HFFc6 (cell line): ENCODE results near the gene HTR6. TPM values are rescaled to one million over a fixed set of nuclear protein-coding genes. Genes with fewer than 3 reads are reported as not detected.
"Not testable (repeated sequence)": the region's sequence is repeated elsewhere in the genome, so short reads cannot be mapped to it uniquely, and the experiment has no call there.

ENCODE experiments used
- DNase-seq: peaks from one replicate; pipeline ENCODE4 v3.0.0-alpha.2; 2018
- H3K27ac Mint-ChIP-seq: 2 replicates; pipeline ENCODE4 v1.8.0; 2020; ENCODE audit warnings: mild to moderate bottlenecking, mixed read lengths
- H3K27me3 Mint-ChIP-seq: 2 replicates; pipeline ENCODE4 v1.8.0; 2021; ENCODE audit warnings: mild to moderate bottlenecking, moderate library complexity, mixed read lengths; ENCODE audit not compliant: insufficient read depth
- H3K36me3 Mint-ChIP-seq: 2 replicates; pipeline ENCODE4 v1.8.0; 2021; ENCODE audit warnings: low read depth, mixed read lengths
- H3K4me1 Mint-ChIP-seq: 2 replicates; pipeline ENCODE4 v1.8.0; 2020; ENCODE audit warnings: low read depth, mixed read lengths
- H3K4me3 Mint-ChIP-seq: 2 replicates; pipeline ENCODE4 v1.8.0; 2020; ENCODE audit warnings: mild to moderate bottlenecking, moderate library complexity, mixed read lengths
- H3K9me3 Mint-ChIP-seq: 2 replicates; pipeline ENCODE4 v1.8.0; 2020; ENCODE audit warnings: mild to moderate bottlenecking, mixed read lengths
- CTCF ChIP-seq: fragments of 200-600 bp; sonication (generic); IDR thresholded peaks from 2 replicates; pipeline ENCODE4 v1.5.0; 2021; ENCODE audit warnings: antibody characterized with exemption, mild to moderate bottlenecking
- total RNA-seq, 6 experiments: library from RNA; stranded (reverse); fragmentation: NEBNext Ultra II Directional; extraction: Animal tissue kit (Norgen Biotek cat#: 25700); gene quantifications; 2 replicates in 1 of 6; 3 replicates in 5 of 6; pipeline ENCODE4 v1.2.3, GENCODE V29; 2021

HTR6 gene
- total RNA-seq, 6 experiments from 2014 or later, result not detected

- H3K4me3 Mint-ChIP-seq, result no peak overlapping the region
Observed at GRCh38 chr1:19625291-19625937, 39.3 kb upstream of the HTR6 start.

GRCh38 chr1:19628879-19629278, 35.8 kb upstream of the HTR6 start:
- no peak for DNase-seq
- Mint-ChIP-seq H3K4me1 (peaks cover under 1% of the 10 kb centered on the region; the same call in 1 of the 2 replicates), H3K27ac (no peak overlapping the region), H3K36me3 (peaks cover 17% of the 10 kb centered on the region), H3K9me3 (no peaks in the 10 kb centered on the region), H3K27me3 (no peaks in the 10 kb centered on the region; the same call in 1 of the 2 replicates), H3K4me3 (no peak overlapping the region)
- no peak for TF ChIP-seq CTCF

More at GRCh38 chr1:19625291-19625937, 39.3 kb upstream of the HTR6 start:
- Mint-ChIP-seq H3K27me3 (no peaks in the 10 kb centered on the region; the same call in 1 of the 2 replicates), H3K9me3 (no peaks in the 10 kb centered on the region), H3K4me1 (peaks cover 34% of the 10 kb centered on the region), H3K36me3 (peaks cover 28% of the 10 kb centered on the region), H3K27ac (no peak overlapping the region)
- no peak for DNase-seq
- no peak for TF ChIP-seq CTCF

GRCh38 chr1:19629357-19629756, 35.3 kb upstream of the HTR6 start:
- Mint-ChIP-seq H3K4me1 (no peaks in the 10 kb centered on the region), H3K27me3 (no peaks in the 10 kb centered on the region; the same call in 1 of the 2 replicates), H3K27ac (no peak overlapping the region), H3K9me3 (no peaks in the 10 kb centered on the region), H3K36me3 (peaks cover 17% of the 10 kb centered on the region), H3K4me3 (no peak overlapping the region)
- no peak for TF ChIP-seq CTCF
- DNase-seq, result no peak

GRCh38 chr1:19630192-19630591, 34.5 kb upstream of the HTR6 start:
- DNase-seq, H3K4me1 Mint-ChIP-seq, H3K27me3 Mint-ChIP-seq, H3K9me3 Mint-ChIP-seq, H3K27ac Mint-ChIP-seq, H3K4me3 Mint-ChIP-seq: not testable (repeated sequence)
- H3K36me3 Mint-ChIP-seq, result peaks cover 13% of the 10 kb centered on the region

- H3K27me3 Mint-ChIP-seq, result no peaks in the 10 kb centered on the region; the same call in 1 of the 2 replicates
- no peaks in the 10 kb centered on the region for H3K9me3 Mint-ChIP-seq
- H3K4me3 Mint-ChIP-seq, result no peak overlapping the region
- peaks cover 13% of the 10 kb centered on the region for H3K36me3 Mint-ChIP-seq
- TF ChIP-seq CTCF, result no peak
- DNase-seq, result no peak
- H3K4me1 Mint-ChIP-seq, result peaks cover 3% of the 10 kb centered on the region; the same call in 1 of the 2 replicates
- no peak overlapping the region for H3K27ac Mint-ChIP-seq
Observed at GRCh38 chr1:19630720-19631395, 33.8 kb upstream of the HTR6 start.

- no peak for DNase-seq
- no peak for TF ChIP-seq CTCF
- H3K36me3 Mint-ChIP-seq, result peaks cover 3% of the 10 kb centered on the region; the same call in 1 of the 2 replicates
- no peaks in the 10 kb centered on the region for H3K27me3 Mint-ChIP-seq
- H3K27ac Mint-ChIP-seq, result no peak overlapping the region; the same call in 1 of the 2 replicates
- no peak overlapping the region for H3K4me3 Mint-ChIP-seq
- peaks cover 6% of the 10 kb centered on the region; the same call in 1 of the 2 replicates for H3K4me1 Mint-ChIP-seq
- H3K9me3 Mint-ChIP-seq, result no peaks in the 10 kb centered on the region
Observed at GRCh38 chr1:19632211-19632610, 32.5 kb upstream of the HTR6 start.
